Neural progenitor cell (in vitro differentiated cells): Measurements from ENCODE around the gene ZNF264.

Experiments
- CTCF ChIP-seq: fragments of 200-600 bp; sonication (generic); IDR thresholded peaks from 2 replicates; pipeline ENCODE4 v1.5.1; 2017; ENCODE audit warnings: antibody characterized with exemption, mild to moderate bottlenecking
- EZH2phosphoT487 ChIP-seq: fragments of 200-600 bp; sonication (generic); IDR thresholded peaks from 2 replicates; pipeline ENCODE4 v1.6.1; 2017; ENCODE audit warnings: antibody characterized with exemption

- TF ChIP-seq CTCF, result no peak
- TF ChIP-seq EZH2phosphoT487, result no peak
Observed at GRCh38 chr19:57245066-57245465, 53.8 kb downstream of the ZNF264 start.
